Measurements from ENCODE around the gene THSD8. TPM values are rescaled to one million over a fixed set of nuclear protein-coding genes. Genes with fewer than 3 reads are reported as not detected.
A peak's percentile ranks its signal among the peaks of the same experiment; 100 is the strongest.

Gene THSD8
- total RNA-seq, 1 donor from 2014 or later = 8.8 TPM

GRCh38 chr19:12789098-12789903, 12.6 kb upstream of the THSD8 start:
- Mint-ChIP-seq H3K36me3 (no peaks in the 10 kb centered on the region), H3K4me1 (peaks cover 32% of the 10 kb centered on the region), H3K9me3 (no peaks in the 10 kb centered on the region), H3K4me3 (peak overlapping the region; percentile 93), H3K27me3 (ENCODE audit: low read depth) (no peaks in the 10 kb centered on the region), H3K27ac (peak overlapping the region; percentile 99)
- no peak for DNase-seq (ENCODE audit: low spot score in 2 of 2, unreplicated experiment in 2 of 2)
- no peak for TF ChIP-seq CTCF (IDR thresholded peaks at IDR 0.05; ENCODE audit: unreplicated experiment)

- TF ChIP-seq CTCF (IDR thresholded peaks at IDR 0.05; ENCODE audit: unreplicated experiment) = no peak
- peak overlapping the region; percentile 98 for H3K27ac Mint-ChIP-seq
- DNase-seq (ENCODE audit: low spot score in 2 of 2, unreplicated experiment in 2 of 2) = peak; percentile 95 to 98
- H3K36me3 Mint-ChIP-seq = no peaks in the 10 kb centered on the region
- H3K4me1 Mint-ChIP-seq = peaks cover 33% of the 10 kb centered on the region
- H3K27me3 Mint-ChIP-seq (ENCODE audit: low read depth) = no peaks in the 10 kb centered on the region
- H3K9me3 Mint-ChIP-seq = no peaks in the 10 kb centered on the region
- H3K4me3 Mint-ChIP-seq = peak overlapping the region; percentile 93
These were observed 11.8 kb upstream of the THSD8 start for GRCh38 chr19:12789904-12790619.

GRCh38 chr19:12790628-12791344, 11.1 kb upstream of the THSD8 start:
- no peak for TF ChIP-seq CTCF (IDR thresholded peaks at IDR 0.05; ENCODE audit: unreplicated experiment)
- Mint-ChIP-seq H3K4me3 (peak overlapping the region; percentile 93), H3K9me3 (no peaks in the 10 kb centered on the region), H3K27me3 (ENCODE audit: low read depth) (no peaks in the 10 kb centered on the region), H3K4me1 (peaks cover 33% of the 10 kb centered on the region), H3K27ac (peak overlapping the region; percentile 98), H3K36me3 (no peaks in the 10 kb centered on the region)
- no peak for DNase-seq (ENCODE audit: low spot score in 2 of 2, unreplicated experiment in 2 of 2)

GRCh38 chr19:12791345-12792050, 10.4 kb upstream of the THSD8 start, which contains the start of gene JUNB:
JUNB (plus strand) TSS chr19:12791486; CDS start chr19:12791772, 286 bp downstream.
- peak within 1 kb of the TSS; percentile 93 for H3K4me3 Mint-ChIP-seq
- H3K36me3 Mint-ChIP-seq = peaks cover under 1% of the 10 kb centered on the region
- H3K27ac Mint-ChIP-seq = peak within 1 kb of the TSS; percentile 98
- peak; percentile 89 to 95 for DNase-seq (ENCODE audit: low spot score in 2 of 2, unreplicated experiment in 2 of 2)
- H3K4me1 Mint-ChIP-seq = peaks cover 39% of the 10 kb centered on the region
- no peaks in the 10 kb centered on the region for H3K9me3 Mint-ChIP-seq
- no peaks in the 10 kb centered on the region for H3K27me3 Mint-ChIP-seq (ENCODE audit: low read depth)
- TF ChIP-seq CTCF (IDR thresholded peaks at IDR 0.05; ENCODE audit: unreplicated experiment) = no peak
